Suprapubic skin (tissue), 4 donors: ENCODE results near the gene SLC6A18. TPM values are rescaled to one million over a fixed set of nuclear protein-coding genes. Genes with fewer than 3 reads are reported as not detected.

ENCODE experiments used
- DNase-seq, 2 donors: peaks; one replicate each; pipeline ENCODE4 v3.0.0-alpha.2; 2019; ENCODE audit warnings: low spot score in 2 of 2
- H3K27ac ChIP-seq: fragments of 200-600 bp; sonication (generic); one replicate; pipeline ENCODE4 v1.5.1; 2019
- H3K27me3 ChIP-seq: fragments of 200-600 bp; sonication (generic); one replicate; pipeline ENCODE4 v1.5.1; 2019
- H3K36me3 ChIP-seq: fragments of 200-600 bp; sonication (generic); one replicate; pipeline ENCODE4 v1.5.1; 2019
- H3K4me1 ChIP-seq: fragments of 200-600 bp; sonication (generic); one replicate; pipeline ENCODE4 v1.5.1; 2019
- H3K4me3 ChIP-seq: fragments of 200-600 bp; sonication (generic); one replicate; pipeline ENCODE4 v1.5.1; 2019; ENCODE audit warnings: mild to moderate bottlenecking
- H3K9me3 ChIP-seq: fragments of 200-600 bp; sonication (generic); one replicate; pipeline ENCODE4 v1.5.1; 2019
- CTCF ChIP-seq, 2 donors: fragments of 200-600 bp in 1 of 2; fragments of 450-650 bp in 1 of 2; sonication (generic) in 1 of 2; IDR thresholded peaks; one replicate each; pipeline ENCODE4 v1.5.1; 2016 to 2019; ENCODE audit warnings: antibody characterized with exemption in 2 of 2, mild to moderate bottlenecking in 1 of 2, moderate library complexity in 1 of 2
- EP300 ChIP-seq: sonication (generic); formaldehyde crosslinking; IDR thresholded peaks from one replicate; pipeline ENCODE4 v1.6.1; 2017; ENCODE audit warnings: antibody characterized with exemption
- POLR2A ChIP-seq, 2 donors: fragments of 450-650 bp; IDR thresholded peaks; one replicate each; pipeline ENCODE4 v1.6.1; 2017; ENCODE audit warnings: antibody characterized with exemption in 2 of 2, mild to moderate bottlenecking in 2 of 2, moderate library complexity in 2 of 2
- POLR2AphosphoS5 ChIP-seq, 3 donors: sonication (generic); formaldehyde crosslinking; IDR thresholded peaks; one replicate each; pipeline ENCODE4 v1.6.1; 2017; ENCODE audit warnings: antibody characterized with exemption in 3 of 3
- WGBS: methylation state at CpG from one replicate; pipeline ENCODE4 v1.1.5; 2018; 5-methylcytosine and 5-hydroxymethylcytosine counted together
- total RNA-seq, 4 donors: library from RNA; depleted of rRNA; stranded (reverse); fragments of >200 nt; gene quantifications; one replicate each; pipeline ENCODE4 v1.1.0, GENCODE V29; 2016

Gene SLC6A18
- total RNA-seq, 4 donors from 2014 or later = not detected

- H3K9me3 ChIP-seq = no peaks in the 10 kb centered on the region
- H3K27ac ChIP-seq = no peak overlapping the region
- TF ChIP-seq POLR2AphosphoS5 (IDR thresholded peaks at IDR 0.05) (no peak), CTCF (IDR thresholded peaks at IDR 0.05) (no peak), EP300 (no peak), POLR2A (IDR thresholded peaks at IDR 0.05) (no peak)
- no peak overlapping the region for H3K4me3 ChIP-seq
- H3K27me3 ChIP-seq = peaks cover 24% of the 10 kb centered on the region
- no peaks in the 10 kb centered on the region for H3K4me1 ChIP-seq
- DNase-seq = no peak
- WGBS = 86% methylated on average over 7 of the region's 7 CpGs
- no peaks in the 10 kb centered on the region for H3K36me3 ChIP-seq
Measured at GRCh38 chr5:1182360-1182632, 42.9 kb upstream of the SLC6A18 start.

- no peak overlapping the region for H3K27ac ChIP-seq
- no peak for TF ChIP-seq EP300
- no peak for TF ChIP-seq POLR2AphosphoS5 (IDR thresholded peaks at IDR 0.05)
- TF ChIP-seq POLR2A (IDR thresholded peaks at IDR 0.05) = no peak
- TF ChIP-seq CTCF (IDR thresholded peaks at IDR 0.05) = no peak
- H3K4me1 ChIP-seq = no peaks in the 10 kb centered on the region
- H3K27me3 ChIP-seq = peaks cover 29% of the 10 kb centered on the region
- H3K4me3 ChIP-seq = no peak overlapping the region
- H3K9me3 ChIP-seq = no peaks in the 10 kb centered on the region
- no peak for DNase-seq
- WGBS = 75% methylated on average over 18 of the region's 31 CpGs
- no peaks in the 10 kb centered on the region for H3K36me3 ChIP-seq
Measured at GRCh38 chr5:1182633-1183423, 42.4 kb upstream of the SLC6A18 start.

- no peak overlapping the region for H3K4me3 ChIP-seq
- H3K27me3 ChIP-seq = peaks cover 34% of the 10 kb centered on the region
- TF ChIP-seq POLR2AphosphoS5 (IDR thresholded peaks at IDR 0.05) = no peak
- TF ChIP-seq POLR2A (IDR thresholded peaks at IDR 0.05) = no peak
- no peak for TF ChIP-seq EP300
- no peak overlapping the region for H3K27ac ChIP-seq
- no peaks in the 10 kb centered on the region for H3K4me1 ChIP-seq
- WGBS = 67% methylated on average over 1 of the region's 18 CpGs
- DNase-seq = no peak
- H3K9me3 ChIP-seq = no peaks in the 10 kb centered on the region
- H3K36me3 ChIP-seq = no peaks in the 10 kb centered on the region
Measured at GRCh38 chr5:1183424-1184162, 41.6 kb upstream of the SLC6A18 start.

- peaks cover 39% of the 10 kb centered on the region for H3K27me3 ChIP-seq
- no peaks in the 10 kb centered on the region for H3K9me3 ChIP-seq
- no peak for DNase-seq
- H3K4me3 ChIP-seq = no peak overlapping the region
- no peak overlapping the region for H3K27ac ChIP-seq
- H3K4me1 ChIP-seq = no peaks in the 10 kb centered on the region
- H3K36me3 ChIP-seq = no peaks in the 10 kb centered on the region
- 100% methylated on average over 2 of the region's 8 CpGs for WGBS
- no peak for TF ChIP-seq CTCF (IDR thresholded peaks at IDR 0.05)
- no peak for TF ChIP-seq POLR2AphosphoS5 (IDR thresholded peaks at IDR 0.05)
- TF ChIP-seq EP300 = no peak
- no peak for TF ChIP-seq POLR2A (IDR thresholded peaks at IDR 0.05)
Measured at GRCh38 chr5:1184163-1184470, 41.1 kb upstream of the SLC6A18 start.

DNA sequence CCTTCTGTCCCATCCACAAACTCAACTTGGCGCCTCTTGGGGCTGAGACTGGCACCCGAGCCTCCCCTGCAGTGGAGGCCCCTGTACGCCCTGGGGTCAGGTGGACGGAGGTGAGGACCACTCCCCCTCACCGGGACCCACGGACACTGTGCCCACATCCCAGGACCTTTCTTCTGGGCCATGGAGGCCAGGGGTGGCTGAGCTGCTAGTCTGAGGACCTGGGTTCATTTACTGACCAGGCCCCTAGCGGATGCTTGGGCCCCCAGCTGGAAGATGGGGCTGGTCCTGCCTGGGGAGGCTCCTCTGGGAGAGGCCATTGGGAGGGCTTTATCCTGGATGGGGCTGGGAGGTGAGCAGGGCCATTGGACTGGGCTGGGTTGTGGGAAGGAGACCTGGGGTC lies 40.7 kb upstream of the SLC6A18 start:
- Histone ChIP-seq H3K9me3 (no peaks in the 10 kb centered on the region), H3K27ac (no peak overlapping the region), H3K4me3 (no peak overlapping the region), H3K36me3 (no peaks in the 10 kb centered on the region), H3K4me1 (no peaks in the 10 kb centered on the region), H3K27me3 (peaks cover 42% of the 10 kb centered on the region)
- TF ChIP-seq POLR2A (IDR thresholded peaks at IDR 0.05) = no peak
- no peak for TF ChIP-seq CTCF (IDR thresholded peaks at IDR 0.05)
- no peak for TF ChIP-seq POLR2AphosphoS5 (IDR thresholded peaks at IDR 0.05)
- no peak for TF ChIP-seq EP300
- no peak for DNase-seq
- 89% methylated on average over 7 of the region's 7 CpGs for WGBS
